K562 (cell line): Measurements from ENCODE around the gene SMC1A. TPM values are rescaled to one million over a fixed set of nuclear protein-coding genes. Genes with fewer than 3 reads are reported as not detected.
A peak's percentile ranks its signal among the peaks of the same experiment; 100 is the strongest.

Experiments used
- ATAC-seq: fragments of 200-7000 bp; cut with Tn5 transposase; 3 replicates; pipeline ENCODE4 v1.9.1; 2020; ENCODE audit warnings: moderate library complexity
- BruUV-seq: library from RNA; stranded (reverse); fragments of 400-500 nt; replicated peaks from 2 replicates; lab custom pipeline; 2021; lab: Mats Ljungman, UMichigan
- CTCF ChIA-PET: fragments of 300-600 bp; formaldehyde crosslinking; extraction: SDS; loops from one replicate; lab custom pipeline; 2021; ENCODE audit warnings: low intra/inter-chr PET ratio; lab: Yijun Ruan, JAX
- POLR2A ChIA-PET: fragments of 300-600, 350-650 bp; sonication (Branson Sonifier 250); formaldehyde crosslinking; extraction: SDS; loops from one replicate; lab custom pipeline; 2021; ENCODE audit warnings: antibody characterized with exemption, inconsistent platforms; lab: Yijun Ruan, JAX
- DNase-seq, 4 experiments: peaks; one replicate each; pipeline versions ENCODE4 v3.0.0 to v3.0.0-alpha.2; 2011 to 2018; ENCODE audit warnings: low spot score in 3 of 4, mixed read lengths in 3 of 4; ENCODE audit errors: extremely low read depth in 1 of 4
- FAIRE-seq: peaks from 2 replicates; lab custom pipeline; 2011; peaks lifted over from hg19 to GRCh38; lab: Jason Lieb, UNC
- H2AFZ ChIP-seq: 2 replicates; pipeline ENCODE4 v1.6.0; 2011; ENCODE audit warnings: low read depth, low read length, control low read depth, inconsistent platforms
- H3K27ac ChIP-seq: fragments of 200-600 bp; 3 replicates; pipeline ENCODE4 v1.8.0; 2011; ENCODE audit warnings: low read depth, mild to moderate bottlenecking, control low read depth, inconsistent platforms, low read length, moderate library complexity, mixed read lengths; ENCODE audit errors: extremely low read depth
- H3K27me3 ChIP-seq, 2 experiments: fragments of 300-600 bp in 1 of 2; 2 replicates in 1 of 2; 3 replicates in 1 of 2; pipeline versions ENCODE4 v1.6.0 to v1.8.0; 2011; ENCODE audit warnings: inconsistent platforms in 2 of 2, low read length in 2 of 2, mild to moderate bottlenecking in 1 of 2, mixed read lengths in 1 of 2, moderate library complexity in 1 of 2; ENCODE audit not compliant: control insufficient read depth in 2 of 2, insufficient read depth in 2 of 2
- H3K36me3 ChIP-seq: fragments of 300-600 bp; 3 replicates; pipeline ENCODE4 v1.8.0; 2011; ENCODE audit warnings: mild to moderate bottlenecking, low read length, inconsistent platforms; ENCODE audit not compliant: control insufficient read depth, insufficient read depth
- H3K4me1 ChIP-seq, 2 experiments: fragments of 200-600 bp in 1 of 2; replicated peaks in 1 of 2; 2 replicates in 1 of 2; 3 replicates in 1 of 2; pipeline versions ENCODE4 v1.5.1 to v1.8.0; 2011; ENCODE audit warnings: inconsistent platforms in 2 of 2, low read length in 2 of 2, mild to moderate bottlenecking in 1 of 2, mixed read lengths in 1 of 2, moderate library complexity in 1 of 2; ENCODE audit not compliant: control insufficient read depth in 2 of 2, insufficient read depth in 2 of 2
- H3K4me2 ChIP-seq: 2 replicates; pipeline ENCODE4 v1.6.1; 2011; ENCODE audit warnings: low read length, control low read depth, inconsistent platforms, mixed read lengths; ENCODE audit not compliant: insufficient read depth
- H3K4me3 ChIP-seq: fragments of 200-600 bp; sonication (generic), shearing (Covaris generic); 2 replicates; pipeline ENCODE4 v1.5.1; 2016; ENCODE audit warnings: control low read depth, inconsistent platforms
- H3K79me2 ChIP-seq: fragments of 200-600 bp; 3 replicates; pipeline ENCODE4 v1.8.0; 2011; ENCODE audit warnings: low read length, inconsistent platforms; ENCODE audit not compliant: control insufficient read depth, insufficient read depth
- H3K9ac ChIP-seq, 2 experiments: 2 replicates each; pipeline versions ENCODE4 v1.6.0 to v1.6.1; 2011; ENCODE audit warnings: low read depth in 2 of 2, low read length in 2 of 2, control low read depth in 1 of 2, inconsistent platforms in 1 of 2, mild to moderate bottlenecking in 1 of 2, mixed read lengths in 1 of 2; ENCODE audit not compliant: insufficient read depth in 1 of 2
- H3K9me1 ChIP-seq: one replicate; pipeline ENCODE4 v1.6.0; 2011; ENCODE audit warnings: inconsistent platforms, mild to moderate bottlenecking, low read length, moderate library complexity; ENCODE audit not compliant: control insufficient read depth, insufficient read depth
- H3K9me3 ChIP-seq: replicated peaks from 2 replicates; pipeline ENCODE4 v1.5.1; 2011; ENCODE audit warnings: low read depth, low read length, inconsistent platforms; ENCODE audit not compliant: control insufficient read depth, insufficient read depth
- H4K20me1 ChIP-seq: replicated peaks from 2 replicates; pipeline ENCODE4 v1.6.1; 2011; ENCODE audit warnings: low read length, inconsistent platforms, mixed read lengths; ENCODE audit not compliant: control insufficient read depth, insufficient read depth
- HOXB6 ChIP-seq: fragments of 250-450 bp; sonication (Bioruptor Pico); IDR thresholded peaks from 2 replicates; pipeline ENCODE4 v1.5.1; 2022; ENCODE audit warnings: mild to moderate bottlenecking, borderline replicate concordance
- NFXL1 ChIP-seq: fragments of 450-650 bp; formaldehyde crosslinking; IDR thresholded peaks from 2 replicates; pipeline ENCODE4 v1.4.0; 2021; ENCODE audit warnings: mild to moderate bottlenecking
- NFYB ChIP-seq: IDR thresholded peaks from 2 replicates; pipeline ENCODE4 v1.6.1; 2011; ENCODE audit warnings: mild to moderate bottlenecking, moderate library complexity; ENCODE audit not compliant: insufficient read length; ENCODE audit errors: extremely low read depth
- NRF1 ChIP-seq, 2 experiments: fragments of 450-650 bp; IDR thresholded peaks in 1 of 2; conservative IDR thresholded peaks in 1 of 2; 2 replicates each; pipeline ENCODE4 v1.6.1; 2014; ENCODE audit warnings: mild to moderate bottlenecking in 2 of 2
- POLR2A ChIP-seq: fragments of 450-650 bp; conservative IDR thresholded peaks from 2 replicates; pipeline ENCODE4 v1.6.1; 2016
- RBM25 ChIP-seq: fragments of 200-400 bp; formaldehyde crosslinking; IDR thresholded peaks from 2 replicates; pipeline ENCODE4 v1.6.1; 2018; ENCODE audit warnings: low read length, low read depth, moderate library complexity; ENCODE audit not compliant: severe bottlenecking
- TAF9B ChIP-seq: fragments of 450-650 bp; IDR thresholded peaks from 2 replicates; pipeline ENCODE4 v1.6.1; 2018; ENCODE audit warnings: mild to moderate bottlenecking; ENCODE audit not compliant: partially characterized antibody
- TGIF2 ChIP-seq: sonication (generic); formaldehyde crosslinking; IDR thresholded peaks from 2 replicates; pipeline ENCODE4 v1.8.1; 2022; ENCODE audit warnings: mild to moderate bottlenecking, missing genetic modification reagents, moderate library complexity
- ZNF212 ChIP-seq: fragments of 450-650 bp; formaldehyde crosslinking; IDR thresholded peaks from 2 replicates; pipeline ENCODE4 v1.4.0; 2020; ENCODE audit warnings: mild to moderate bottlenecking
- ZNF639 ChIP-seq, 2 experiments: fragments of 200-800 bp in 1 of 2; sonication (Bioruptor generic) in 1 of 2; sonication (generic) in 1 of 2; formaldehyde crosslinking in 1 of 2; IDR thresholded peaks in 1 of 2; conservative IDR thresholded peaks in 1 of 2; 2 replicates each; pipeline versions ENCODE4 v1.5.0 to v1.6.1; 2016 to 2020; ENCODE audit warnings: missing compliant biosample characterization in 1 of 2, missing genetic modification characterization in 1 of 2, missing genetic modification reagents in 1 of 2
- WGBS: fragments of 100-300 bp; shearing (Covaris generic); methylation state at CpG from one replicate; pipeline ENCODE4 v1.1.6; 2016; ENCODE audit warnings: low coverage, mixed read lengths; ENCODE audit not compliant: insufficient coverage; ENCODE audit errors: missing lambda C conversion rate; 5-methylcytosine and 5-hydroxymethylcytosine counted together
- in situ Hi-C: fragments of 300-500 bp; cut with MboI; formaldehyde crosslinking; loops from 4 replicates; pipeline ENCODE4 v1.15.0; 2018; ENCODE audit warnings: inconsistent platforms, mixed read lengths
- intact Hi-C: fragments of 100-400 bp; cut with micrococcal nuclease; formaldehyde crosslinking; loops from 2 replicates; pipeline ENCODE4 v1.14.2; 2022
- polyA plus RNA-seq, 8 experiments: library from polyadenylated mRNA; depleted of rRNA in 4 of 8; stranded (reverse) in 5 of 8; unstranded in 3 of 8; fragments of >200 nt; fragmentation: Nextera tagmentation in 2 of 8; fragmentation: Illumina TruSeq in 1 of 8; extraction: Ambion mirVana in 2 of 8; extraction: Trizol in 1 of 8; gene quantifications; 2 replicates each; pipeline versions ENCODE4 v1.2.1 to v1.2.3, GENCODE V29; 2011 to 2014; ENCODE audit warnings: inconsistent platforms in 1 of 8, missing spikeins in 1 of 8
- total RNA-seq, 7 experiments: library from RNA; depleted of rRNA in 6 of 7; stranded (reverse); fragments of >200 nt in 6 of 7; fragmentation: Illumina TruSeq in 2 of 7; extraction: Trizol in 2 of 7; gene quantifications; 2 replicates each; pipeline versions ENCODE4 v1.2.1 to v1.2.3, GENCODE V29; 2011 to 2021; ENCODE audit warnings: low replicate concordance in 1 of 7
- TF ChIP-seq, protein P1 (sequence below): fragments of 250-450 bp; sonication (Bioruptor Pico); IDR thresholded peaks from 2 replicates; pipeline ENCODE4 v1.4.0; 2020; ENCODE audit warnings: mild to moderate bottlenecking, moderate library complexity
- TF ChIP-seq, protein P2 (sequence below): fragments of 450-650 bp; IDR thresholded peaks from 2 replicates; pipeline ENCODE4 v1.6.1; 2014; ENCODE audit warnings: low read depth, mild to moderate bottlenecking, moderate library complexity, borderline replicate concordance

Gene SMC1A
- total and polyA plus RNA-seq, 9 of the 15 experiments (the other 6 are each of a cell fraction or from before 2014, with no cell fraction given): 28.5 to 126 (median 71.2) TPM

- TF ChIP-seq, protein P1, sequence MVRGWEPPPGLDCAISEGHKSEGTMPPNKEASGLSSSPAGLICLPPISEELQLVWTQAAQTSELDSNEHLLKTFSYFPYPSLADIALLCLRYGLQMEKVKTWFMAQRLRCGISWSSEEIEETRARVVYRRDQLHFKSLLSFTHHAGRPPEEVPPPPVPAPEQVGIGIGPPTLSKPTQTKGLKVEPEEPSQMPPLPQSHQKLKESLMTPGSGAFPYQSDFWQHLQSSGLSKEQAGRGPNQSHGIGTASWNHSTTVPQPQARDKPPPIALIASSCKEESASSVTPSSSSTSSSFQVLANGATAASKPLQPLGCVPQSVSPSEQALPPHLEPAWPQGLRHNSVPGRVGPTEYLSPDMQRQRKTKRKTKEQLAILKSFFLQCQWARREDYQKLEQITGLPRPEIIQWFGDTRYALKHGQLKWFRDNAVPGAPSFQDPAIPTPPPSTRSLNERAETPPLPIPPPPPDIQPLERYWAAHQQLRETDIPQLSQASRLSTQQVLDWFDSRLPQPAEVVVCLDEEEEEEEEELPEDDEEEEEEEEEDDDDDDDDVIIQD (CRISPR knock-in tag): no peak
- TF ChIP-seq ZNF212 (CRISPR knock-in tag) (no peak), HOXB6 (CRISPR knock-in tag) (no peak)
Measured at GRCh38 chrX:53435997-53436396, 13.5 kb upstream of the SMC1A start (continued).

DNA sequence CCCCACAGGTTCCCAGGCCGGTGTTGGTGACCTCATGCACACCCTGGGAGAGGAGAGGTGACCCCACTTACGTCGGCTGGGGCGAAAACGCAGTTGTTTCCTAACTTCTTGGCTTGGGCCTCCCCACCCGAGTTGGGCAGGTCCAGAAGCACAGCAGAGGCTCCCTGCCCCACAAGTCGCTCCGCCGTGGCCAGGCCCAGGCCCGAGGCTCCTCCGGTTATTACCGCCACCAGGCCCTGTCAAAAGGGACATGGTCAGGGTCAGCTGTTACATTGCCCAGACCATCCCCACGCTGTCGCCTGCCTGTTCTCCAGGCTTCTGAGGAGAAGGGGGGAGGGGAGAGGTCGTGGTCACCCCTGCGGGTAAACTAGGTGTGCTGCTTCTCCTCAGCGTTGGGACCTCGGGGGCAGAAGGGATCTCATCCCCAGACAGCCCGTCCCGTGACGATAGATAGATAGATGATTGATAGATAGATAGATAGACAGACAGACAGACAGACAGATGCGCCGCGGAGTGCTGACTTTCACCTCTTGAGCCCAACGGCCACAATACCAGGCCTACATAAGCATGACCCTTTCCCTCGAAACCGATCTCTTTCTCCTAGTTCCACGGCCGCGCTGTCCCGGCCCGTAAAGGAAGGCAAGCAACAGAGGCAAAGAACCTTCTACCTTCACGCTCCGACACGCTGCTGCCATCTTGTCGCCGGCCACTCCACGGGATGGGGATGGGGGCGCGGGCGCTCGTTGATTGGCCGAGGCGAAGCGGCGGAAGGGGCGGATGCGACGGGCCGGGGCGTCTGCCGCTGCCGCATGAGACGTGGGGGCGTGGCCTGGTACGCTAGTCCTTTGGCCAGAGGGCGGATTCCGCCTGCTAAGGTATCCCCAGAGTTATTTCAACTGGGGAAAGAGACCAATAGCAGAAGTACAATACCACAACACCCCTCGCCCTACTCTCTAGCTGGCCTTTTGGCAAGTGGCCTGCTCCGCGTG lies 11.5 kb upstream of the SMC1A start, which contains the start of gene HSD17B10:
Gene HSD17B10 (minus strand): TSS at position 720 of the 989 bp plus-strand sequence. CDS start 25 bp downstream, at position 695.
- intact Hi-C loops: no loop called here
- Histone ChIP-seq H4K20me1 (no peaks in the 10 kb centered on the region), H3K36me3 (peaks cover 34% of the 10 kb centered on the region; the same call in 2 of the 3 replicates), H2AFZ (peak within 1 kb of the TSS; percentile 93), H3K4me3 (peak within 1 kb of the TSS; percentile 69), H3K9me3 (no peaks in the 10 kb centered on the region), H3K27me3 (no peaks in the 10 kb centered on the region), H3K9me1 (no peaks in the 10 kb centered on the region), H3K79me2 (peaks cover 11% of the 10 kb centered on the region), H3K9ac (peak within 1 kb of the TSS; percentile 84 to 96), H3K4me1 (peaks cover 5 to 16% of the 10 kb centered on the region in 2 experiments; a peak in 3 of 5 replicates), H3K27ac (peak within 1 kb of the TSS; percentile 72), H3K4me2 (peak within 1 kb of the TSS; percentile 98)
- peak; percentile 96 for FAIRE-seq
- in situ Hi-C loops: no loop called here
- ChIA-PET POLR2A (interaction anchor here (0.7 to 3.2 kb wide), 3 partner anchors 11 to 559 kb away, joined by 3 to 17 read pairs (median 8); partner anchors contain the start of genes RIBC1 and SMC1A), CTCF (interaction anchor here (1.3 kb wide), 1 partner anchor 117 kb away, joined by 4 read pairs; no protein-coding TSS in a partner anchor)
- no TSS peak for BruUV-seq
- peak; percentile 93 to 95 (median 93) for DNase-seq
- WGBS: under 1% methylated on average over 33 of the region's 61 CpGs
- ATAC-seq: peak; percentile 99
- TF ChIP-seq NRF1 (conservative IDR thresholded peaks at IDR 0.05 in 1 of 2, IDR thresholded peaks at IDR 0.05 in 1 of 2) (peak; percentile 60 to 62; a peak in 3 of 4 replicates), ZNF639 (CRISPR knock-in tag; conservative IDR thresholded peaks at IDR 0.05 in 1 of 2, IDR thresholded peaks at IDR 0.05 in 1 of 2) (peak in 1 of 2 experiments; percentile 68; a peak in 2 of 4 replicates), NFYB (peak; percentile 57), TAF9B (peak; percentile 67), TGIF2 (no peak), RBM25 (peak; percentile 37), NFXL1 (CRISPR knock-in tag) (no peak), POLR2A (peak; percentile 89)
- TF ChIP-seq, protein P2, sequence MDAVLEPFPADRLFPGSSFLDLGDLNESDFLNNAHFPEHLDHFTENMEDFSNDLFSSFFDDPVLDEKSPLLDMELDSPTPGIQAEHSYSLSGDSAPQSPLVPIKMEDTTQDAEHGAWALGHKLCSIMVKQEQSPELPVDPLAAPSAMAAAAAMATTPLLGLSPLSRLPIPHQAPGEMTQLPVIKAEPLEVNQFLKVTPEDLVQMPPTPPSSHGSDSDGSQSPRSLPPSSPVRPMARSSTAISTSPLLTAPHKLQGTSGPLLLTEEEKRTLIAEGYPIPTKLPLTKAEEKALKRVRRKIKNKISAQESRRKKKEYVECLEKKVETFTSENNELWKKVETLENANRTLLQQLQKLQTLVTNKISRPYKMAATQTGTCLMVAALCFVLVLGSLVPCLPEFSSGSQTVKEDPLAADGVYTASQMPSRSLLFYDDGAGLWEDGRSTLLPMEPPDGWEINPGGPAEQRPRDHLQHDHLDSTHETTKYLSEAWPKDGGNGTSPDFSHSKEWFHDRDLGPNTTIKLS: no peak; the same call in 1 of the 2 replicates
